HG02938 (cell line): ENCODE results near the gene C10orf62.
"Not testable (repeated sequence)": the region's sequence is repeated elsewhere in the genome, so short reads cannot be mapped to it uniquely, and the experiment has no call there.

ENCODE experiments used
- ATAC-seq: cut with Tn5 transposase; IDR thresholded peaks from one replicate; pipeline ENCODE4 v1.9.1; 2021; ENCODE audit warnings: mild to moderate bottlenecking, moderate library complexity; ENCODE audit not compliant: unreplicated experiment

Gene C10orf62

DNA sequence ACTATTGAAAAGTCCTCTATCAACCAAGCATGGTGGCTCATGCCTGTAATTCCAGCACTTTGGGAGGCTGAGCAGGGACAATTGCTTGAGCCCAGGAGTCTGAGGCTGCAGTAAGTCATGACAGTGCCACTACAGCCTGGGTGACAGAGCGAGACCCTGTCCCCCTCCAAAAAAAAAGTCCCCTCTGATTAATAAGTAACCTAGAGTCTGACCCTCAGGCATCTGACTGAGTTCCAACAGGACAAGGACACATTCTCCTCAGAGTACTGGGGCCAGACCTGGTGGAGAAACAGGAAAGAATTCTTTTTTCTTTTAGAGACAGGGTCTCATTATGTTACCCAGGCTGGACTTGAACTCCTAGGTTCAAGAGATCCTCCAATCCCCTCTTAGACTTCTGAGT is 33.8 kb downstream of the C10orf62 start:
- no peak for ATAC-seq

DNA sequence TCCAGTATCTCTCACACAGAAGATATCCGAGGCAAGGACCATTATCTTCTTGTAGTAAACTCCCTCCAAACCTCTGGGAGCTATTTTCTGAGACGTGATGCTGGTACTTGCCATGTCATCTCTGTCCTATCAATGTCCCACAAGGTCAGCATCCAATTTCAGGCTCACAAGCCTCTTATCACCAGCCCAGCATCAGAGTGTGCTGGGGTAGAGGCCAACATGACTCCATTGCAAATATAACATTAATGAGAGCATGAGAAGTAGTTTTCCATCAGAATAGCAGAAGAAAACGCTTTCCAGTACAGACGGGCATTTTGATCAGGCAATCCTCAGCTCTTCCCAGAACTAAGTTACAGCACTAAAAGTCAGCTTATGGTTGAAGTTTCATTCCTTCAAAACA is 38.2 kb downstream of the C10orf62 start:
- no peak for ATAC-seq

DNA sequence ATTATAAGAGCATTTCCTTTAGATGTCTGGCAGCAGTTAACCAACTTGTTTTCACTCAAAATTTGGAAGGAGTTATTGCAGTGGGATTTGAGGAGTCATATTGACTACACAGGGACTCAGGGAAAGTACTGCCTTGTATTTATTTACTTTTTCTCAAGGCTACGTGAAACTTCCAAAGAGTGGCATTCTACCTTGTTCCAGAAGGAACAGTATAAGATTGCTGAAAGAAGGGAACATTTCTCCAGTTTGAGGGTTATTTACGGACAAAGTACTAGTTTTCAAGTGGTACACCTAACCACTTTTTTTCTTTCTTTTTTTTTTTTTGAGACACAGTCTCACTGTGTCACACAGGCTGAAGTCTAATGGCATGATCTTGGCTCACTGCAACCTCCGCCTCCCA is 38.7 kb downstream of the C10orf62 start:
- no peak for ATAC-seq

DNA sequence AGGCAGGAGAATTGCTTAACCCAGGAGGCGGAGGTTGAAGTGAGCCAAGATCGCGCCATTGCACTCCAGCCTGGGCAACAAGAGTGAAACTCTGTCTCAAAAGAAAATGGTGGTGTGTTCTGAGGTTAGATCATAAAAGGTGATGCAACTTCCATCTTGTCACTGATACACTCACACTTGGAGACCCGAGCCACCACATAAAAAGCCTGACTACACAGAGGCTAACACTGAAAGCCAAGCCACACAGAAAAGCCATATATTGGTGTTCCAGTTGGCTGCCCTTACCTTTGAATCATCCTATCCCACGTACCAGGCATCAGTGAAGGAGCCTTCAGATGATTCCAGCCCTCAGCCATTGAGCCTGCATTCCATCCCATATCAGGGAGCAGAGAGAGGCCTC is 39.8 kb downstream of the C10orf62 start:
- ATAC-seq = no peak

DNA sequence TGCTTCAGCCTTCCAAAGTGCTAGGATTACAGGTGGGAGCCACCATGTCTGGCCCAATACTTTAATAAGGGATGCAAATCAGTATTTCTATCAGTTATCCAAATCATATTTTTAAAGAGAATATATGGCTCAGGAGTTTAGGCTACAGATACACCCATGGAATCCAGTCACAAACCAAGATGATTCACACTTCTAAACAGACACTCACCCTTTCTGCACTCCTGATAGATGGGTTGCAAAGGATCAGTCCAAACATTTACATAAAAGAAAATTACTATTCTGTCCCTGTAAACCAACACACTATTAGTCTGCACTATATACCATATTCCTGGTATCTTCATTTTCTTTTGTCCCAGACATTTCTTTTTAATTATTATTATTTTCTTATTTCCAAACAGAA is 41.6 kb downstream of the C10orf62 start:
- ATAC-seq = no peak

DNA sequence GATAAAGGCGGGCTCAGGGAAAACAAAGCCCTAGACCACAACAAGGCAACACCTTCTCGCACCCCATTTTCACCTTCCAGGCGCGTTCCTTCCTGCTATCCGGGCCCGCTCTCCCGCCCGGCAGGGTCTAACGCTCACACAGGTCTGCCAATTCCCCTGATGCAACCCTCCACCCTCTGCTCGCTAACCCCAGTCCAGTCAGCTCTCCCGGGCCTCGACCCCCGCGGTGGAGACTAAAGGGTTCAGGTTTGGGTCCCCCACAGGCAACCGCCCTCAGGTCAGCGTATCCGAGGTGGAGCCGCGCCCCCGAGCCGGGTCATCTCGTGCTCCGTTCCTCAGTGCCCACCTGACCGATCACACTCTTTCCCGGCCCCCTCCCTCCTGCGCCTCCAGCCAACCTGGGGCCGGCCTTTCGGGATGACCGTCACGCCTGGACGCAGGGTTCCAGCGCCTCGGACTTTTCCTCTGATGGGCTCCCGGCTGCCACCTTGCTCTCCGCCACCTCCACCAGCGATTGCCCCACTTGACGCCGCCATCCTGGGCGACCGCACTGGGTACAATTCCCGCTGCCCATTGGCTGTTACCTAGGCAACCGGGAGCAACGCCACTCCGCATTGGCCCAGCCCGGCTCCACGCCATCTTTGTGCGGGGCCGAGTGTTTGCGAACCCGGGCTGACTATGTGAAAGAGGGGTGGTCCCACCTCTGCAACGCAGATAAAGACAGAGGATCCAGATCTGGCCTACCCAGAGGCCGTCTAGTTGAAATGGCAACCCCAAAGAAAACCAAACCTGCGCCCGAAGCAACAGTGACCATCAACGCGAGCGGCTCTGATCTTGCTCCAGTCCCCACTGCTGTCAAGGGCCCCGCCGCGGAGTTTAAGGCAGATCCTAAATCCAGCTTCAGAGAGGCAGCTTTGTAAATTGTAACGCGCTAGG is 43.7 kb downstream of the C10orf62 start, which contains the start of gene MORN4:
Gene MORN4 (minus strand): TSS at position 552 of the 936 bp plus-strand sequence. CDS start 13,847 bp downstream, outside the sequence.
- ATAC-seq = peak; percentile 97

DNA sequence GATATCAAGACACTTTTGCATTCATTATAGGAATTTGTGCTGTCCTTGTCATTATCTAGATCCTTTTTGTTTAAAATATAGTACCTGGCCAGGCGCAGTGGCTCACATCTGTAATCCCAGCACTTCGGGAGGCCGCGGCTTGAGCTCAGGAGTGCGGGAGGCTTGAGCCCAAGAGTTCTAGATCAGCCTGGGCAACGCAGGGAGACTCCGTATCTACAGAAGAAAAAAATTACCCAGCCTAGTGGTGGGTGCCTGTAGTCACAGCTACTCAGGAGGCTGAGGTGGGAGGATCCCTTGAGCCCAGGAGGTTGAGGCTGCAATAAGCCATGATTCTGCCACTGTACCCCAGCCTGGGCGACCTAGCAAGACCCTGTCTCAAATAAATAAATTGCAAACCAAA is 44.4 kb downstream of the C10orf62 start:
- ATAC-seq = no peak

DNA sequence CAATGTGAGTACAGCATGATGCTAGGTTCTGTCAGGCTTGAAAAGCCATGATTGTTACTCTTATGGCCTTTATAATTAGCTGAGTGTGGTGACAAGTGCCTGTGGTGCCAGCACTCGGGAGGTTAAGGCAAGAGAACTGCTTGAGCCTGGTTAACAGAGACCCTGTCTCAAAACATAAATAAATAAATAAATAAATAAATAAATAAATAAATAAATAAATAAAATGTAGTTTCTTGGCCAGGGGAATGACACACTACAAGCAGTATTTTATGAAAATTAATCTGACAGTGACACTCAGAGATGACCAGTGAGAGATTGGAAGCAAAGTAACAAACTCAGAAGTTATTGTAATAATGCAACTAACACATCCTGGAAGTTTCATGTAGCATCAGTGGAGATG is 46.1 kb downstream of the C10orf62 start:
- ATAC-seq = no peak

DNA sequence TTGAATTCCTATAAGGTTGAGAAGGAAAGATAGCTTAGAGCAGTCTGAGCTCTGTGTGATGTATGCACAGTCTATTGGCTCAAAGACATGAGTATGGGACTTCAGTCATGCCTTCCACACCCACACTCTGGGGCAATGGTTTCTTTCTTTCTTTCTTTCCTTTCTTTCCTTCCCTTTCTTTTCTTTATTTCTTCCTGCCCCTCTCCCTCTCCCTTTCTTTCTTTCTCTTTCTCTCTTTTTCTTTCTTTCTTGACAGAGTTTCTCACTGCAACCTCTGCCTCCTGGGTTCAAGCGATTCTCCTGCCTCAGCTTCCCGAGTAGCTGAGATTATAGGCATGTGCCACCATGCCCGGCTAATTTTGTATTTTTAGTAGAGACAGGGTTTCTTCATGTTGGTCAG is 49.6 kb downstream of the C10orf62 start:
- ATAC-seq = not testable (repeated sequence)

DNA sequence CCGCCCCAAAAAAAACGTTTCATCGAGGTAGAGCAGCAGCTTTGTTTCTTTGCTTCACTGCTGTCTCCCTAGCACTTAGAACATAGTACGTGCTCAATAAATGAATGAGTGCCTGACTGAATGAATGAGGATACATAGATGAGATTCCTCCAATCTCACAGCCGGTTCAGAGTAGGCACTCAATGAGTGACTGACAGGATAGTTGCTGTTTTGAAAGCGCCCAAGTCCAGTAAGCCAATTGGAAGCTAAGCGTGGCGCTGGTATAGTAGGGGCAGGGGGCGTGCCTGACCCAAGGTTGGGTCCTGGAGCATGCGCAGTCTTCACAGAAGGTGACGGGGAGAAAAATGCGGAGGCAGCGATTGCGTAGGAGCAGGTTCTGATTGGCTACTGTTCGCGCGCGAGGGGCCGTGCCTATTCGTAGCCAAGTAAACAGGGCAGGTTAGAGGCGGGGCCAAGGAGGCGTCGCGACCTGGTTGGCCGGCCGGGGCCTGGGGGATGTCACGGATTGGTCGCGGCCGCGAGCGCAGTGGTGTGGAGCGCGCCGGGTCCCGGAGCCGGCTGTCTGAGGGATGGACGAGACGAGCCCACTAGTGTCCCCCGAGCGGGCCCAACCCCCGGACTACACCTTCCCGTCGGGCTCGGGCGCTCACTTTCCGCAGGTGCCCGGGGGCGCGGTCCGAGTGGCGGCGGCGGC is 50.8 kb downstream of the C10orf62 start, which contains the start of gene PI4K2A:
Gene PI4K2A (plus strand): TSS at position 498 of the 694 bp plus-strand sequence. CDS start 72 bp downstream, at position 570.
- peak; percentile 97 for ATAC-seq
